GM12864 (cell line): ENCODE data around the gene HSPG2.

Experiments used
- DNase-seq: peaks from one replicate; pipeline ENCODE4 v3.0.0-alpha.2; 2011; ENCODE audit warnings: low read depth
- H3K4me3 ChIP-seq: 2 replicates; pipeline ENCODE4 v1.5.1; 2011; ENCODE audit warnings: mild to moderate bottlenecking, low read depth, low read length, control low read depth
- CTCF ChIP-seq: IDR thresholded peaks from 2 replicates; pipeline ENCODE4 v1.5.1; 2011; ENCODE audit warnings: low read depth, mild to moderate bottlenecking, moderate library complexity, low read length, control low read depth, inconsistent platforms; ENCODE audit errors: missing control alignments

Gene HSPG2

GRCh38 chr1:21900766-21901472 lies 36.2 kb downstream of the HSPG2 start:
- H3K4me3 ChIP-seq = no peak overlapping the region
- TF ChIP-seq CTCF = no peak
- DNase-seq = no peak

- no peak overlapping the region for H3K4me3 ChIP-seq
- no peak for TF ChIP-seq CTCF
- no peak for DNase-seq
Measured at GRCh38 chr1:21899987-21900386, 37.1 kb downstream of the HSPG2 start.

GRCh38 chr1:21899267-21899810 lies 37.8 kb downstream of the HSPG2 start:
- DNase-seq = no peak
- no peak overlapping the region for H3K4me3 ChIP-seq
- no peak for TF ChIP-seq CTCF

- no peak for DNase-seq
- no peak for TF ChIP-seq CTCF
- no peak overlapping the region for H3K4me3 ChIP-seq
Measured at GRCh38 chr1:21898326-21899200, 38.5 kb downstream of the HSPG2 start.

GRCh38 chr1:21897844-21898243 lies 39.3 kb downstream of the HSPG2 start:
- no peak for DNase-seq
- no peak for TF ChIP-seq CTCF
- no peak overlapping the region for H3K4me3 ChIP-seq

- DNase-seq = no peak
- no peak for TF ChIP-seq CTCF
- no peak overlapping the region for H3K4me3 ChIP-seq
Measured at GRCh38 chr1:21896652-21897532, 40.2 kb downstream of the HSPG2 start.
